Activated CD4-positive, alpha-beta T cell treated with anti-CD3 and anti-CD28 coated beads for 24 hours (primary cell): ENCODE measurements around the gene XYLT1.

Experiments
- DNase-seq, 2 donors: peaks; one replicate each; pipeline ENCODE4 v3.0.0-alpha.2; 2020; ENCODE audit warnings: low read depth in 2 of 2

Gene XYLT1

GRCh38 chr16:17145029-17145428 is 325.7 kb downstream of the XYLT1 start:
- no peak for DNase-seq

GRCh38 chr16:17144431-17144830 is 326.3 kb downstream of the XYLT1 start:
- no peak for DNase-seq

- DNase-seq, result no peak
These were observed 327.0 kb downstream of the XYLT1 start for GRCh38 chr16:17143546-17144419.

GRCh38 chr16:17138801-17139200 is 332.0 kb downstream of the XYLT1 start:
- no peak for DNase-seq

- DNase-seq, result no peak
These were observed 335.3 kb downstream of the XYLT1 start for GRCh38 chr16:17135439-17135838.

- no peak for DNase-seq
These were observed 336.2 kb downstream of the XYLT1 start for GRCh38 chr16:17134586-17134985.

GRCh38 chr16:17133851-17134250 is 336.9 kb downstream of the XYLT1 start:
- DNase-seq, result no peak

GRCh38 chr16:17131351-17131750 is 339.4 kb downstream of the XYLT1 start:
- DNase-seq, result no peak

- no peak for DNase-seq
These were observed 340.0 kb downstream of the XYLT1 start for GRCh38 chr16:17130733-17131132.

GRCh38 chr16:17129971-17130370 is 340.8 kb downstream of the XYLT1 start:
- DNase-seq, result no peak

GRCh38 chr16:17128791-17129190 is 342.0 kb downstream of the XYLT1 start:
- DNase-seq, result no peak

- DNase-seq, result no peak
These were observed 344.6 kb downstream of the XYLT1 start for GRCh38 chr16:17126156-17126555.

- no peak for DNase-seq
These were observed 345.1 kb downstream of the XYLT1 start for GRCh38 chr16:17125671-17126070.

GRCh38 chr16:17117906-17118577 is 352.7 kb downstream of the XYLT1 start:
- no peak for DNase-seq

GRCh38 chr16:17116595-17117322 is 354.0 kb downstream of the XYLT1 start:
- DNase-seq, result no peak

- no peak for DNase-seq
These were observed 361.3 kb downstream of the XYLT1 start for GRCh38 chr16:17109413-17109812.

GRCh38 chr16:17108596-17108995 is 362.2 kb downstream of the XYLT1 start:
- DNase-seq, result no peak

- no peak for DNase-seq
These were observed 363.3 kb downstream of the XYLT1 start for GRCh38 chr16:17107450-17107849.

- DNase-seq, result no peak
These were observed 364.4 kb downstream of the XYLT1 start for GRCh38 chr16:17106243-17106791.

- no peak for DNase-seq
These were observed 365.4 kb downstream of the XYLT1 start for GRCh38 chr16:17105239-17105797.

GRCh38 chr16:17104654-17105053 is 366.1 kb downstream of the XYLT1 start:
- DNase-seq, result no peak

GRCh38 chr16:17103216-17103615 is 367.5 kb downstream of the XYLT1 start:
- no peak for DNase-seq
